Panc1 (cell line): ENCODE data around the gene SLC44A1. TPM values are rescaled to one million over a fixed set of nuclear protein-coding genes. Genes with fewer than 3 reads are reported as not detected.
A peak's percentile ranks its signal among the peaks of the same experiment; 100 is the strongest.

Experiments
- ATAC-seq: fragments of 200-7000 bp; cut with Tn5 transposase; 2 replicates; pipeline ENCODE4 v1.9.1; 2020; ENCODE audit warnings: mild to moderate bottlenecking, moderate library complexity
- BruUV-seq: library from RNA; stranded (reverse); fragments of 400-500 nt; replicated peaks from 2 replicates; lab custom pipeline; 2021; lab: Mats Ljungman, UMichigan
- CTCF ChIA-PET: fragments of 300-600 bp; sonication (Branson Sonifier 250); formaldehyde crosslinking; loops from one replicate; lab custom pipeline; 2022; ENCODE audit warnings: antibody characterized with exemption; lab: Charles Lee
- POLR2A ChIA-PET: fragments of 300-600 bp; sonication (Branson Sonifier 250); formaldehyde crosslinking; loops from one replicate; lab custom pipeline; 2022; ENCODE audit warnings: antibody characterized with exemption; lab: Charles Lee
- DNase-seq: peaks from one replicate; pipeline ENCODE4 v3.0.0-alpha.2; 2010; ENCODE audit warnings: low read depth, low spot score
- H3K27ac ChIP-seq: 2 replicates; pipeline ENCODE4 v1.5.1; 2011; ENCODE audit warnings: mild to moderate bottlenecking, low read length, inconsistent platforms
- H3K27me3 ChIP-seq: fragments of 200-500 bp; sonication (Bioruptor generic); 2 replicates; pipeline ENCODE4 v1.6.0; 2014; ENCODE audit warnings: low read length, inconsistent platforms; ENCODE audit not compliant: control insufficient read depth, insufficient read depth
- H3K36me3 ChIP-seq: fragments of 200-500 bp; sonication (Bioruptor generic); 2 replicates; pipeline ENCODE4 v1.5.1; 2014; ENCODE audit warnings: inconsistent platforms, mild to moderate bottlenecking, low read length, moderate library complexity; ENCODE audit not compliant: control insufficient read depth, insufficient read depth
- H3K4me1 ChIP-seq: 2 replicates; pipeline ENCODE4 v1.5.1; 2011; ENCODE audit warnings: inconsistent platforms, mild to moderate bottlenecking, low read length, moderate library complexity; ENCODE audit not compliant: control insufficient read depth, insufficient read depth
- H3K4me3 ChIP-seq, 2 experiments: 2 replicates each; pipeline ENCODE4 v1.5.1; 2011 to 2012; ENCODE audit warnings: low read depth in 2 of 2, low read length in 2 of 2, mild to moderate bottlenecking in 2 of 2, inconsistent platforms in 1 of 2, moderate library complexity in 1 of 2
- H3K9me3 ChIP-seq: fragments of 200-500 bp; sonication (Bioruptor generic); 2 replicates; pipeline ENCODE4 v1.5.1; 2014; ENCODE audit warnings: low read depth, mild to moderate bottlenecking, inconsistent platforms, low read length, moderate library complexity; ENCODE audit not compliant: control insufficient read depth, insufficient read depth
- CTCF ChIP-seq: fragments of 450-650 bp; IDR thresholded peaks from 2 replicates; pipeline ENCODE4 v1.5.1; 2017; ENCODE audit warnings: mild to moderate bottlenecking
- REST ChIP-seq, 2 experiments: IDR thresholded peaks; 2 replicates each; pipeline ENCODE4 v1.6.1; 2011 to 2012; ENCODE audit warnings: low read depth in 2 of 2, control low read depth in 1 of 2, low read length in 1 of 2, mild to moderate bottlenecking in 1 of 2, moderate library complexity in 1 of 2; ENCODE audit not compliant: insufficient read depth in 1 of 2
- SIN3A ChIP-seq: IDR thresholded peaks from 2 replicates; pipeline ENCODE4 v1.6.1; 2012; ENCODE audit warnings: low read depth, mild to moderate bottlenecking, low read length, moderate library complexity, borderline replicate concordance; ENCODE audit not compliant: insufficient read depth
- TCF7L2 ChIP-seq: IDR thresholded peaks from 2 replicates; pipeline ENCODE4 v1.6.1; 2011; ENCODE audit warnings: mild to moderate bottlenecking, low read depth, low read length, inconsistent platforms
- in situ Hi-C: cut with HindIII; loops from 2 replicates; pipeline ENCODE4 v1.10.0; 2016; ENCODE audit warnings: low sequenced_read_pairs, low pct_unique_long_range_greater_than_20kb
- intact Hi-C: fragments of 100-400 bp; cut with micrococcal nuclease; formaldehyde crosslinking; loops from one replicate; pipeline ENCODE4 v1.10.0; 2022; ENCODE audit not compliant: unreplicated experiment
- total RNA-seq: library from RNA; stranded (reverse); gene quantifications from one replicate; pipeline ENCODE4 v1.2.1, GENCODE V29; 2021; ENCODE audit not compliant: unreplicated experiment

SLC44A1 gene
- total RNA-seq, 1 experiment from 2014 or later, result 8.7 TPM

- Histone ChIP-seq H3K27me3 (no peaks in the 10 kb centered on the region), H3K9me3 (no peaks in the 10 kb centered on the region), H3K27ac (no peak overlapping the region), H3K4me3 (no peak overlapping the region), H3K36me3 (no peaks in the 10 kb centered on the region), H3K4me1 (no peaks in the 10 kb centered on the region)
- no peak for TF ChIP-seq SIN3A
- TF ChIP-seq CTCF, result peak; percentile 82
- TF ChIP-seq REST (IDR thresholded peaks at IDR 0.05; ENCODE audit: insufficient read depth in 1 of 2, low read depth in 2 of 2, low read length in 1 of 2), result no peak
- ChIA-PET POLR2A (no interaction called here), CTCF (interaction anchor here (0.7 to 1.0 kb wide), 2 partner anchors 48 to 172 kb away, joined by 3 to 6 read pairs; no protein-coding TSS in a partner anchor)
- intact Hi-C loops, result loop anchor here (2.0 to 10.0 kb wide), 5 partner anchors 170 to 634 kb away; partner anchors contain the start of gene SLC44A1
- ATAC-seq, result peak; percentile 84
- in situ Hi-C loops, result no loop called here
- DNase-seq, result peak; percentile 45
- no TSS peak for BruUV-seq
These were observed 170.7 kb downstream of the SLC44A1 start for GRCh38 chr9:105414947-105415661.

GRCh38 chr9:105415662-105415980, 171.2 kb downstream of the SLC44A1 start:
- Histone ChIP-seq H3K36me3 (no peaks in the 10 kb centered on the region), H3K27ac (no peak overlapping the region), H3K9me3 (no peaks in the 10 kb centered on the region), H3K4me1 (no peaks in the 10 kb centered on the region), H3K4me3 (no peak overlapping the region), H3K27me3 (no peaks in the 10 kb centered on the region)
- CTCF ChIA-PET, result interaction anchor here (0.7 to 1.0 kb wide), 4 partner anchors 48 to 274 kb away, joined by 3 to 8 read pairs (median 4); no protein-coding TSS in a partner anchor
- DNase-seq, result no peak
- in situ Hi-C loops, result no loop called here
- ATAC-seq, result no peak
- POLR2A ChIA-PET, result no interaction called here
- intact Hi-C loops, result loop anchor here (2.0 to 10.0 kb wide), 5 partner anchors 171 to 635 kb away; partner anchors contain the start of gene SLC44A1
- no peak for TF ChIP-seq REST (IDR thresholded peaks at IDR 0.05; ENCODE audit: insufficient read depth in 1 of 2, low read depth in 2 of 2, low read length in 1 of 2)
- peak; percentile 58; the same call in 1 of the 2 replicates for TF ChIP-seq CTCF
- TF ChIP-seq TCF7L2, result no peak
- no TSS peak for BruUV-seq
